A549 (cell line): Measurements from ENCODE around the gene YIPF3.

Source experiments
- CEBPB ChIP-seq, 2 experiments: fragments of >200 bp in 1 of 2; sonication (Bioruptor Twin) in 1 of 2; formaldehyde crosslinking in 1 of 2; IDR thresholded peaks; 2 replicates each; pipeline ENCODE4 v1.6.1; 2012 to 2016
- POLR2A ChIP-seq: IDR thresholded peaks from 2 replicates; pipeline ENCODE4 v1.6.1; 2012; ENCODE audit warnings: mild to moderate bottlenecking, low read length
- SREBF2 ChIP-seq: fragments of 450-650 bp; IDR thresholded peaks from 2 replicates; pipeline ENCODE4 v1.6.1; 2014; ENCODE audit warnings: mild to moderate bottlenecking, moderate library complexity
- TF ChIP-seq, protein P1 (sequence below): fragments of >200 bp; sonication (Bioruptor Twin); formaldehyde crosslinking; IDR thresholded peaks from 3 replicates; pipeline ENCODE4 v1.5.1; 2016
- TF ChIP-seq, protein P2 (sequence below): IDR thresholded peaks from 2 replicates; pipeline ENCODE4 v1.6.1; 2012

GRCh38 chr6:43541774-43542471 is 25.2 kb upstream of the YIPF3 start:
- TF ChIP-seq CEBPB (IDR thresholded peaks at IDR 0.05) (no peak), POLR2A (no peak), SREBF2 (no peak)
- TF ChIP-seq, protein P1, sequence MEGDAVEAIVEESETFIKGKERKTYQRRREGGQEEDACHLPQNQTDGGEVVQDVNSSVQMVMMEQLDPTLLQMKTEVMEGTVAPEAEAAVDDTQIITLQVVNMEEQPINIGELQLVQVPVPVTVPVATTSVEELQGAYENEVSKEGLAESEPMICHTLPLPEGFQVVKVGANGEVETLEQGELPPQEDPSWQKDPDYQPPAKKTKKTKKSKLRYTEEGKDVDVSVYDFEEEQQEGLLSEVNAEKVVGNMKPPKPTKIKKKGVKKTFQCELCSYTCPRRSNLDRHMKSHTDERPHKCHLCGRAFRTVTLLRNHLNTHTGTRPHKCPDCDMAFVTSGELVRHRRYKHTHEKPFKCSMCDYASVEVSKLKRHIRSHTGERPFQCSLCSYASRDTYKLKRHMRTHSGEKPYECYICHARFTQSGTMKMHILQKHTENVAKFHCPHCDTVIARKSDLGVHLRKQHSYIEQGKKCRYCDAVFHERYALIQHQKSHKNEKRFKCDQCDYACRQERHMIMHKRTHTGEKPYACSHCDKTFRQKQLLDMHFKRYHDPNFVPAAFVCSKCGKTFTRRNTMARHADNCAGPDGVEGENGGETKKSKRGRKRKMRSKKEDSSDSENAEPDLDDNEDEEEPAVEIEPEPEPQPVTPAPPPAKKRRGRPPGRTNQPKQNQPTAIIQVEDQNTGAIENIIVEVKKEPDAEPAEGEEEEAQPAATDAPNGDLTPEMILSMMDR: no peak
- TF ChIP-seq, protein P2, sequence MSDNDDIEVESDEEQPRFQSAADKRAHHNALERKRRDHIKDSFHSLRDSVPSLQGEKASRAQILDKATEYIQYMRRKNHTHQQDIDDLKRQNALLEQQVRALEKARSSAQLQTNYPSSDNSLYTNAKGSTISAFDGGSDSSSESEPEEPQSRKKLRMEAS: no peak
